T47D (cell line): ENCODE measurements around the gene PLIN3.

Source experiments
- DNase-seq, 2 experiments: peaks; one replicate each; pipeline versions ENCODE4 v3.0.0 to v3.0.0-alpha.2; 2011 to 2012; ENCODE audit warnings: low read depth in 1 of 2, low spot score in 1 of 2
- JUND ChIP-seq: IDR thresholded peaks from 2 replicates; pipeline ENCODE4 v1.6.1; 2012; ENCODE audit warnings: low read depth
- in situ Hi-C: cut with HindIII; loops from 2 replicates; pipeline ENCODE4 v1.10.0; 2016; ENCODE audit warnings: low sequenced_read_pairs, low pct_unique_long_range_greater_than_20kb

PLIN3 gene

GRCh38 chr19:4867534-4868285 lies at the start of gene PLIN3:
Gene PLIN3 (minus strand): TSS chr19:4867667. CDS start chr19:4861394, 6,273 bp downstream.
- no peak for TF ChIP-seq JUND
- in situ Hi-C loops = no loop called here
- peak; percentile 92 to 95 for DNase-seq

- no peak for DNase-seq
- in situ Hi-C loops = no loop called here
- TF ChIP-seq JUND = no peak
These were observed 49.0 kb upstream of the PLIN3 start for GRCh38 chr19:4916292-4917082.

GRCh38 chr19:4914736-4915501 lies 47.5 kb upstream of the PLIN3 start:
- DNase-seq = peak; percentile 45 to 92
- no peak; the same call in 1 of the 2 replicates for TF ChIP-seq JUND
- in situ Hi-C loops = no loop called here

- DNase-seq = no peak
- in situ Hi-C loops = no loop called here
- no peak for TF ChIP-seq JUND
These were observed 46.7 kb upstream of the PLIN3 start for GRCh38 chr19:4913996-4914735.

- TF ChIP-seq JUND = no peak
- DNase-seq = peak; percentile 51 to 76
- in situ Hi-C loops = no loop called here
These were observed 44.6 kb upstream of the PLIN3 start for GRCh38 chr19:4911786-4912672.

GRCh38 chr19:4911314-4911713 lies 43.8 kb upstream of the PLIN3 start:
- TF ChIP-seq JUND = no peak
- DNase-seq = no peak
- in situ Hi-C loops = no loop called here

GRCh38 chr19:4910594-4911281 lies 43.3 kb upstream of the PLIN3 start:
- in situ Hi-C loops = no loop called here
- DNase-seq = peak in 1 of 2 experiments; percentile 50
- TF ChIP-seq JUND = no peak

- no peak for TF ChIP-seq JUND
- DNase-seq = peak; percentile 92 to 94
- in situ Hi-C loops = no loop called here
These were observed 42.6 kb upstream of the PLIN3 start for GRCh38 chr19:4909897-4910593.

- in situ Hi-C loops = no loop called here
- TF ChIP-seq JUND = no peak
- peak in 1 of 2 experiments; percentile 85 for DNase-seq
These were observed 41.9 kb upstream of the PLIN3 start, which contains the start of gene UHRF1 for GRCh38 chr19:4909156-4909896. Gene UHRF1 (plus strand): TSS chr19:4909501. CDS start chr19:4910886, 1,385 bp downstream.
